ENCODE measurements around the gene ACE.

DNA sequence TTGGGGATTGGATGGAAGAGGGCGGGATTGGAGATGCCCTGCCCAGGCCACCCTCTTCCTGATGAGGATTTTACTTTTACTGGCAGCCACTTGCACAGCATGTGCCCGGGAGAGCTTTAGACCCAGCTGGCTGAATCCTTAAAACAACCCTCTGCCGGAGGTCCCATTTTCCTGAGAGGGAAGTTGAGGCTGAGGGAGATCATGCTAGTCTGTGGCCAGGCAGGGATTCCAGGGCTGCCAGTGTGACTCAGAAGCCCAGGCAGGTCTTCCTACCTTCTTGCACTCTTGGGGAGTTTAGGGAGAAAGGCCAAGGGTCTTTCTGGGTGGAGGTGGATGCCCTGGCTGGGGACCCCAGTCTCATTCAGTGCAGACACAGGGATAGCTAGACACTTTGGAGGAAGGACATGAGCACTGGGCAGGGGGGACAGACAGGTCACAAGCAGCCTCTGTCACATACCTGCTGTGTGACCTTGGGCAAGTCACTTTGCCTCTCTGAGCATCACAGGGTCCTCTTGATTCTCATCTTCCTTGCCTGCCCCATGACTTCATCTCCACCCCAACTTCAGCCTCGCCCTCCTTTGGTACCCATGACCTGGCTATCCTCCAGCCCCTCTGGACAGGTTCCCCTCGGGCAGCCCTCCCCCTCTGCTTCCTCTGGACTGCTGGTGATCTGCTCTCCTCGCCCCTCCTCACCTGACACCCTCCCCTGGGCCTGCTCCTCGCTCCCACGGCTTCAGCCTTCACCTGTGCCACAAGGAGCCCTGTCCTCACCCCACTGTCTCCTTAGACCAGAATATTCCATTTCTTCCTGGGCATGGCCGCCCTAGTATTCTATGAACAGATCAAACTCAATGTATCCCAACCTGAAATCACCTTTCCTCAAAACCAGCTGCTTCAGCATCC is 62.1 kb downstream of the ACE start:
- TF ChIP-seq POLR2A (IDR thresholded peaks at IDR 0.05; ENCODE audit: low read depth, low read length): no peak
- TF ChIP-seq TAF1 (IDR thresholded peaks at IDR 0.05; ENCODE audit: borderline replicate concordance, low read depth, low read length): no peak
- TF ChIP-seq POLR2AphosphoS5 (IDR thresholded peaks at IDR 0.05; ENCODE audit: low read depth, low read length): no peak
